ENCODE results near the gene OSBPL5. TPM values are rescaled to one million over a fixed set of nuclear protein-coding genes. Genes with fewer than 3 reads are reported as not detected.

The OSBPL5 gene
- total RNA-seq, 1 donor from 2014 or later = 1.6 TPM

- intact Hi-C loops (cut with micrococcal nuclease) = loop anchor here (5.0 to 10.0 kb wide), 2 partner anchors 316 to 363 kb away; partner anchors contain the start of gene ZNF195
Observed at GRCh38 chr11:3058753-3059664, 106.1 kb downstream of the OSBPL5 start.

GRCh38 chr11:3057069-3057963, 107.8 kb downstream of the OSBPL5 start, which contains the start of gene CARS1:
TSS of gene CARS1 (minus strand) at chr11:3057423. CDS start at chr11:3057367, 56 bp downstream.
- intact Hi-C loops (cut with micrococcal nuclease) = loop anchor here (1.0 to 10.0 kb wide), 9 partner anchors 21 to 613 kb away; partner anchors contain the start of genes KCNQ1, NAP1L4, TRPM5 and ZNF195

GRCh38 chr11:3056296-3057068, 108.6 kb downstream of the OSBPL5 start:
- intact Hi-C loops (cut with micrococcal nuclease) = loop anchor here (1.0 to 10.0 kb wide), 9 partner anchors 20 to 612 kb away; partner anchors contain the start of genes KCNQ1, NAP1L4, TRPM5 and ZNF195

GRCh38 chr11:3055891-3056290, 109.2 kb downstream of the OSBPL5 start:
- intact Hi-C loops (cut with micrococcal nuclease) = loop anchor here (2.0 to 10.0 kb wide), 5 partner anchors 19 to 611 kb away; partner anchors contain the start of genes KCNQ1, TRPM5 and ZNF195

GRCh38 chr11:3052567-3052966, 112.5 kb downstream of the OSBPL5 start:
- intact Hi-C loops (cut with micrococcal nuclease) = loop anchor here (10.0 kb wide), 1 partner anchor 322 kb away; the partner anchor contains the start of gene ZNF195

GRCh38 chr11:3052109-3052479, 113.0 kb downstream of the OSBPL5 start:
- intact Hi-C loops (cut with micrococcal nuclease) = loop anchor here (10.0 kb wide), 1 partner anchor 323 kb away; the partner anchor contains the start of gene ZNF195

GRCh38 chr11:3051196-3052108, 113.7 kb downstream of the OSBPL5 start:
- intact Hi-C loops (cut with micrococcal nuclease) = loop anchor here (10.0 kb wide), 1 partner anchor 323 kb away; the partner anchor contains the start of gene ZNF195

GRCh38 chr11:3050386-3051195, 114.5 kb downstream of the OSBPL5 start:
- intact Hi-C loops (cut with micrococcal nuclease) = loop anchor here (10.0 kb wide), 1 partner anchor 324 kb away; the partner anchor contains the start of gene ZNF195

GRCh38 chr11:3049430-3050243, 115.5 kb downstream of the OSBPL5 start:
- intact Hi-C loops (cut with micrococcal nuclease) = loop anchor here (1.0 to 10.0 kb wide), 2 partner anchors 12 to 325 kb away; partner anchors contain the start of gene ZNF195

- intact Hi-C loops (cut with micrococcal nuclease) = no loop called here
Observed at GRCh38 chr11:3047637-3048036, 117.5 kb downstream of the OSBPL5 start.

- intact Hi-C loops (cut with micrococcal nuclease) = no loop called here
Observed at GRCh38 chr11:3046641-3047040, 118.5 kb downstream of the OSBPL5 start.

GRCh38 chr11:3046190-3046589, 118.9 kb downstream of the OSBPL5 start:
- intact Hi-C loops (cut with micrococcal nuclease) = no loop called here

GRCh38 chr11:3044915-3045314, 120.2 kb downstream of the OSBPL5 start:
- intact Hi-C loops (cut with micrococcal nuclease) = no loop called here

- intact Hi-C loops (cut with micrococcal nuclease) = no loop called here
Observed at GRCh38 chr11:3044004-3044403, 121.1 kb downstream of the OSBPL5 start.

- intact Hi-C loops (cut with micrococcal nuclease) = no loop called here
Observed at GRCh38 chr11:3043315-3043871, 121.7 kb downstream of the OSBPL5 start.

- intact Hi-C loops (cut with micrococcal nuclease) = no loop called here
Observed at GRCh38 chr11:3042496-3043314, 122.4 kb downstream of the OSBPL5 start.
